Smooth muscle cell (in vitro differentiated cells): ENCODE measurements around the gene CD81. TPM values are rescaled to one million over a fixed set of nuclear protein-coding genes. Genes with fewer than 3 reads are reported as not detected.
"Not testable (repeated sequence)": the region's sequence is repeated elsewhere in the genome, so short reads cannot be mapped to it uniquely, and the experiment has no call there.

Experiments used
- DNase-seq: peaks from one replicate; lab custom pipeline; 2025; ENCODE audit not compliant: unreplicated experiment; lab: John Stamatoyannopoulos, UW
- H2AFZ ChIP-seq: fragments of 200-600 bp; sonication (generic); 2 replicates; pipeline ENCODE4 v1.6.0; 2016; ENCODE audit warnings: antibody characterized with exemption, low read depth, mild to moderate bottlenecking
- H3F3A ChIP-seq: fragments of 200-600 bp; sonication (generic); 2 replicates; pipeline ENCODE4 v1.6.0; 2017; ENCODE audit warnings: antibody characterized with exemption, low read depth
- H3K27ac ChIP-seq: fragments of 200-600 bp; sonication (generic); 2 replicates; pipeline ENCODE4 v1.5.1; 2016; ENCODE audit warnings: low read depth, mild to moderate bottlenecking
- H3K27me3 ChIP-seq: fragments of 200-600 bp; sonication (generic); 2 replicates; pipeline ENCODE4 v1.6.1; 2016; ENCODE audit warnings: low read depth, mild to moderate bottlenecking
- H3K36me3 ChIP-seq: fragments of 200-600 bp; sonication (generic); 2 replicates; pipeline ENCODE4 v1.5.1; 2016; ENCODE audit warnings: low read depth
- H3K4me1 ChIP-seq: fragments of 200-600 bp; sonication (generic); 2 replicates; pipeline ENCODE4 v1.5.1; 2016; ENCODE audit warnings: low read depth
- H3K4me2 ChIP-seq: fragments of 200-600 bp; sonication (generic); 2 replicates; pipeline ENCODE4 v1.6.0; 2016; ENCODE audit warnings: mild to moderate bottlenecking
- H3K4me3 ChIP-seq: fragments of 200-600 bp; sonication (generic); 2 replicates; pipeline ENCODE4 v1.5.1; 2016; ENCODE audit warnings: mild to moderate bottlenecking
- H3K79me2 ChIP-seq: fragments of 200-600 bp; sonication (generic); 2 replicates; pipeline ENCODE4 v1.6.0; 2016; ENCODE audit warnings: low read depth, mild to moderate bottlenecking
- H3K9ac ChIP-seq: fragments of 200-600 bp; sonication (generic); 2 replicates; pipeline ENCODE4 v1.6.0; 2016; ENCODE audit warnings: low read depth
- H3K9me3 ChIP-seq: fragments of 200-600 bp; sonication (generic); replicated peaks from 2 replicates; pipeline ENCODE4 v1.5.1; 2016; ENCODE audit warnings: low read depth
- H4K20me1 ChIP-seq: fragments of 200-600 bp; sonication (generic); 2 replicates; pipeline ENCODE4 v1.6.0; 2016; ENCODE audit warnings: low read depth
- WGBS: methylation state at CpG from one replicate; pipeline ENCODE4 v1.1.7; 2016; ENCODE audit warnings: low lambda C conversion rate; 5-methylcytosine and 5-hydroxymethylcytosine counted together
- polyA plus RNA-seq: library from polyadenylated mRNA; unstranded; fragments of >200 nt; fragmentation: Nextera tagmentation; extraction: Ambion mirVana; gene quantifications from 2 replicates; pipeline ENCODE4 v1.2.1, GENCODE V29; 2016
- total RNA-seq: library from RNA; depleted of rRNA; stranded (reverse); fragments of >200 nt; gene quantifications from 2 replicates; pipeline ENCODE4 v1.2.3, GENCODE V29; 2014
- TF ChIP-seq, protein P1 (sequence below): fragments of 200-600 bp; sonication (generic); IDR thresholded peaks from 2 replicates; pipeline ENCODE4 v1.5.1; 2017; ENCODE audit warnings: borderline replicate concordance, mild to moderate bottlenecking, antibody characterized with exemption; ENCODE audit not compliant: insufficient read depth, poor library complexity, severe bottlenecking

The CD81 gene
- total and polyA plus RNA-seq, 2 experiments from 2014 or later: 191 to 519 TPM

DNA sequence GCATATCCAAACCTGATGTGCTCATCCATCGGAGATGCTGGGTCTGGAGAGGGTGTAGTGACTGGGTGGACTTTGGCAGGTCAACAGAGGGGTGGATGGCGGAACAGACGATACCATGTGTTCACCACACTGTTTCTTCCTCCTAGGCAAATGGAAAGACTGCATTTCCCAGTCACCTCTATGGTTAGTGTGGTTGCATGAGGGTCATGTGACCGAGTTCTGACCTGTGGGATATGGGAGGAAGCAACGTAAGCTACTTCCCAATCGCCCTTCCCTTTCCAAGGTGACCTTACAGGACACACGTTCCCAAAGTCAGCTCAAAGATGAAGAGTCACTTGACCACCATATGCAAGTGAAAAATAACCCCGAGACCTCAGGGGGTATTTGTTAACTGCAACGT is 47.6 kb upstream of the CD81 start:
- Histone ChIP-seq H3F3A (no peaks in the 10 kb centered on the region), H3K36me3 (no peaks in the 10 kb centered on the region), H3K27ac (no peak overlapping the region), H3K27me3 (no peaks in the 10 kb centered on the region), H3K9me3 (no peaks in the 10 kb centered on the region), H3K4me1 (peaks cover 14% of the 10 kb centered on the region), H4K20me1 (no peaks in the 10 kb centered on the region), H2AFZ (no peak overlapping the region), H3K9ac (no peak overlapping the region), H3K4me3 (no peak overlapping the region), H3K4me2 (no peak overlapping the region), H3K79me2 (no peaks in the 10 kb centered on the region)
- DNase-seq: no peak
- 93% methylated on average over 9 of the region's 9 CpGs for WGBS
- TF ChIP-seq, protein P1, sequence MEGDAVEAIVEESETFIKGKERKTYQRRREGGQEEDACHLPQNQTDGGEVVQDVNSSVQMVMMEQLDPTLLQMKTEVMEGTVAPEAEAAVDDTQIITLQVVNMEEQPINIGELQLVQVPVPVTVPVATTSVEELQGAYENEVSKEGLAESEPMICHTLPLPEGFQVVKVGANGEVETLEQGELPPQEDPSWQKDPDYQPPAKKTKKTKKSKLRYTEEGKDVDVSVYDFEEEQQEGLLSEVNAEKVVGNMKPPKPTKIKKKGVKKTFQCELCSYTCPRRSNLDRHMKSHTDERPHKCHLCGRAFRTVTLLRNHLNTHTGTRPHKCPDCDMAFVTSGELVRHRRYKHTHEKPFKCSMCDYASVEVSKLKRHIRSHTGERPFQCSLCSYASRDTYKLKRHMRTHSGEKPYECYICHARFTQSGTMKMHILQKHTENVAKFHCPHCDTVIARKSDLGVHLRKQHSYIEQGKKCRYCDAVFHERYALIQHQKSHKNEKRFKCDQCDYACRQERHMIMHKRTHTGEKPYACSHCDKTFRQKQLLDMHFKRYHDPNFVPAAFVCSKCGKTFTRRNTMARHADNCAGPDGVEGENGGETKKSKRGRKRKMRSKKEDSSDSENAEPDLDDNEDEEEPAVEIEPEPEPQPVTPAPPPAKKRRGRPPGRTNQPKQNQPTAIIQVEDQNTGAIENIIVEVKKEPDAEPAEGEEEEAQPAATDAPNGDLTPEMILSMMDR: no peak

DNA sequence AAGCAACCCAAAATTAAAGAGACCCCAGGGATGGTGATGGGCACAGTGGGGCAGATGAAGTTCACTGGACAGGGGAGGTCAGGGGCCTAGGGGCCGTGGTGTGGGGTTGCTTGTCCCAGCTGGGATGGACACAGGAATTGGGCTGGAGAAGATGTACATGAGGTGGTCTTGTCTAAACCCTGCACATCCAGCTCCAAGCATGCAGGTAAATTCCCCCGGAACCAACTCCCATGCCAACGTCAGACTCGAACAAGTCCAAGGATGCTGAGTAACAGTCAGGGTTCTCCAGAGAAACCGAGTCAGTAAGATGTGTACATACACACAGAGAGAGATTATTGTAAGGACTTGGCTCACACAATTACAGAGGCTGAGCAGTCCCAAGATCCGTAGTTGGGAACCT is 46.4 kb upstream of the CD81 start:
- WGBS: 93% methylated on average over 6 of the region's 6 CpGs
- Histone ChIP-seq H3K36me3 (no peaks in the 10 kb centered on the region), H3K27ac (no peak overlapping the region), H3K9me3 (no peaks in the 10 kb centered on the region), H3K4me2 (no peak overlapping the region), H3K79me2 (no peaks in the 10 kb centered on the region), H3K4me3 (no peak overlapping the region), H3K27me3 (no peaks in the 10 kb centered on the region), H2AFZ (no peak overlapping the region), H3F3A (no peaks in the 10 kb centered on the region), H4K20me1 (no peaks in the 10 kb centered on the region), H3K9ac (no peak overlapping the region), H3K4me1 (peaks cover 14% of the 10 kb centered on the region)
- DNase-seq: no peak
- TF ChIP-seq, protein P1: no peak

DNA sequence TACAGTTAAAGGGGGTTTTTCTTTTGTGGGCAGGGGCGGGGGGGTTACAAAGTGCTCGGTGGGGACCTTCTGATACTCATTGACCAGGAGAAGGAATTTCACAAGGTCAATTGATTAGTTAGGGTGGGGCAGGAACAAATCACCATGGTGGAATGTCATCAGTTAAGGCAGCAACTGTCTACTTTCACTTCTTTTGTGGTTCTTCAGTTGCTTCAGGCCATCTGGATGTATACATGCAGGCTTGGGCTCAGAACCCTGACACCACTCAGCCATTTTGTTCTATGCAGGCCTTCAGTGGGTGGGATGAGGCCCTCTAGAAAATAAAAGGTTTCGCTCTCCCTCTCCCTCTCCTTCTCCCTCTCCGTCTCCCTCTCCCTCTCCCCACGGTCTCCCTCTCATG is 45.7 kb upstream of the CD81 start:
- Histone ChIP-seq H3F3A (no peaks in the 10 kb centered on the region), H3K79me2 (no peaks in the 10 kb centered on the region), H3K4me1 (peaks cover 14% of the 10 kb centered on the region), H3K36me3 (no peaks in the 10 kb centered on the region), H3K9me3 (no peaks in the 10 kb centered on the region), H3K27me3 (no peaks in the 10 kb centered on the region), H3K4me2 (no peak overlapping the region), H4K20me1 (no peaks in the 10 kb centered on the region), H3K4me3 (no peak overlapping the region), H3K9ac (no peak overlapping the region), H2AFZ (no peak overlapping the region), H3K27ac (no peak overlapping the region)
- no peak for DNase-seq
- TF ChIP-seq, protein P1: no peak
- 98% methylated on average over 4 of the region's 5 CpGs for WGBS

DNA sequence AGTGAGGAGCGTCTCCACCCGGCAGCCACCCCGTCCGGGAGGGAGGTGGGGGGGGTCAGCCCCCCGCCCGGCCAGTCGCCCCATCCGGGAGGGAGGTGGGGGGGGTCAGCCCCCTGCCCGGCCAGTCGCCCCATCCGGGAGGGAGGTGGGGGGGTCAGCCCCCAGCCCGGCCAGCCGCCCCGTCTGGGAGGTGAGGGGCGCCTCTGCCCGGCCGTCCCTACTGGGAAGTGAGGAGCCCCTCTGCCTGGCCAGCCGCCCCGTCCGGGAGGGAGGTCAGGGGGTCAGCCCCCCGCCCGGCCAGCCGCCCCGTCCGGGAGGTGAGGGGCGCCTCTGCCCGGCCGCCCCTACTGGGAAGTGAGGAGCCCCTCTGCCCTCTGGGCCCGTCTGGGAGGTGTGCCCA is 44.5 kb upstream of the CD81 start:
- not testable (repeated sequence) for H3K9me3 ChIP-seq, H3F3A ChIP-seq, H4K20me1 ChIP-seq, H3K79me2 ChIP-seq, H3K27me3 ChIP-seq, H3K27ac ChIP-seq, H3K36me3 ChIP-seq, DNase-seq, H3K4me3 ChIP-seq, H3K9ac ChIP-seq, H2AFZ ChIP-seq, H3K4me2 ChIP-seq
- WGBS: 98% methylated on average over 11 of the region's 29 CpGs
- H3K4me1 ChIP-seq: peaks cover 14% of the 10 kb centered on the region

DNA sequence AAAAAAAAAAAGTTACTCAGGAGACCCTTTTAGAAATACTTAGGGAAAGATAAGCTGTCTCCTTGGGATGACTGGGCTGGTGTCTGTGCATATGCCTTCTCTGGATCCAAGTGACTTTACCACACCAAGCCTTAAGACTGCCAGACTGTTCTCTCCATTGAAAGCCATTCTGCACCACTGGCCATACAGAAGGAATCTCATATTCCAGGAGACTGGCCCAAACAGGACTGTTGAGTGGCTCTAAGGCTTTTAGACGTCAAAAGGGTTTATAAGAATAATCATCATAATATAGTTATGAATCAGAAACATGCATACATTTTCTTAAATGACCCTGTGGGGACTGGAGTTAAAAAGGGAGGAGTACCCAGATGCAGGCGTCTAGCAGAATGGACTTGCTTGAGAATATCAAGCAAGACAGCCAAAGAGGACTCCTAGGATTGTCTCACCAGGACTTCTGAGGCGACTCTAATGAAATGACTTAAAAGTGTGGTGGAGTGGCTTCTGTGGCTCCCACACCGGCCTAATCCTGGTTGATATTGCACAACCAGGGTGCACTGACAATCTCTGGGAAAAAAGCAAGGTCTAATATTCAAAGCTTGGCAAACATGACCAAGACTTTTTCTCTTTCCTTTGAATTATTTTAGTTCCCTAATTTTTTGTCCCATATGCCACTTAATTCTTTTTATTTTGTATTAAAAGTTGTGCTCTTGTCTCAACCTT is 43.5 kb upstream of the CD81 start:
- DNase-seq, H3K36me3 ChIP-seq, H3K4me1 ChIP-seq, H3K79me2 ChIP-seq, H3K9ac ChIP-seq, H3K4me2 ChIP-seq, H4K20me1 ChIP-seq, H3F3A ChIP-seq, H3K4me3 ChIP-seq, H2AFZ ChIP-seq, H3K27me3 ChIP-seq, H3K9me3 ChIP-seq, H3K27ac ChIP-seq: not testable (repeated sequence)
- WGBS: 90% methylated on average over 2 of the region's 4 CpGs

DNA sequence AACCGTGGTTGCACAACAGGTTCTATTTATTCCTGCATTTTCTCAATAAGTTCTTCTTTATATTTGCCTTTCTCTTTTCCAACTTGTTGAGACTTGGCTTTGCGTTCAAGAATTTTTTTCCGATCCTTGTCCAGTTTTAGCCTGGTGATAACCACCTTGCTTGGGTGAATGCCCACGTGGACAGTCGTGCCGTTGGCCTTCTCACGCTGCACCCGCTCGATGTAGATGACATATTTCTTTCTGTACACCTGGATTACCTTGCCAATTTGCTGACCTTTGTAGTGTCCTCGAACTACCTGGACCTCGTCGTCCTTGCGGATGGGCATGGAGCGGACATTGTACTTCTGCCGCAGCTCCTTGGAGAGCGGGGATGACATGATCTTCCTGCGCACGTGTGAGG is 41.8 kb upstream of the CD81 start:
- WGBS: 96% methylated on average over 18 of the region's 18 CpGs

More for the DNA sequence above, 41.8 kb upstream of the CD81 start:
- not testable (repeated sequence) for H3K79me2 ChIP-seq, DNase-seq, H4K20me1 ChIP-seq, H3K27ac ChIP-seq, H3K4me1 ChIP-seq, H3K4me3 ChIP-seq, H3K9ac ChIP-seq, H3K36me3 ChIP-seq, H2AFZ ChIP-seq, H3K4me2 ChIP-seq, H3F3A ChIP-seq, H3K9me3 ChIP-seq
- peaks cover 23% of the 10 kb centered on the region for H3K27me3 ChIP-seq
